ENCODE data around the gene HS6ST3. TPM values are rescaled to one million over a fixed set of nuclear protein-coding genes. Genes with fewer than 3 reads are reported as not detected.

HS6ST3 gene
- total and polyA plus RNA-seq, 9 of the 15 experiments (the other 6 are each of a cell fraction or from before 2014, with no cell fraction given) = not detected

DNA sequence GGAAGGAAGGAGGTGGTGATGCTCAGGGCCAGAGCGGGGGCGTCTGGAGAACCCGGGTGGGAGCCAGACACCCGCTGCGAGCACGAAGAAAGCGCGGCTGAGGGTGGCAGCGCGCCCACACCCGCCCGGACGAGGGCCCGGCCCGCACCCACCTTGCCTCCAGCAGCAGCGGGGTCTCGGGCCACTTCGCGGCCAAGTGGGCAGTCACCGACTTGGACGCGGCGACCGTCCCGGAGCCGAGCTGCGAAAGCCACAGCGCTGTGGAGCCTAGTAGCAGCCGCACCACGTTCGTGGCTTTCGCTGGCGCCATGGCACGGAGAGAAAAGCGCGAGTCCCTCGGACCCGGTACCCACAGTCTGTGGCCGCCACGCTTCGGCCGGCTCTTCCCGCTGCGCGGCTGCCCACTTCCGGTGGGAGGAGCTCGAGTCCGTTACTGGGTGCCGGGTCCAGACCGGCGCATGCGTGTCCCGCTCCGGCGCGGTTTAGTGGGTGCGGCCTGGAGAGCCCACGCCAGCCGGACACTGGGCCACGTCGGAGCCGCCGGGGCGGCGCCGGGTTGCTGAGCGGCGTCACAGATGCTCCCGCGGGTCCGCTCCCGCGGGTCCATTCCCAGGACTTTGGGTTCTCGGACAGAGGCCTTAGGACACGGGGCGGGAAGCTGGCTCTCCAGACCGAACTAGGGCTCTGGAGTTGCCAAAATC is 36.8 kb upstream of the HS6ST3 start, which contains the start of gene UGGT2 (continued):
- TF ChIP-seq, protein P1, sequence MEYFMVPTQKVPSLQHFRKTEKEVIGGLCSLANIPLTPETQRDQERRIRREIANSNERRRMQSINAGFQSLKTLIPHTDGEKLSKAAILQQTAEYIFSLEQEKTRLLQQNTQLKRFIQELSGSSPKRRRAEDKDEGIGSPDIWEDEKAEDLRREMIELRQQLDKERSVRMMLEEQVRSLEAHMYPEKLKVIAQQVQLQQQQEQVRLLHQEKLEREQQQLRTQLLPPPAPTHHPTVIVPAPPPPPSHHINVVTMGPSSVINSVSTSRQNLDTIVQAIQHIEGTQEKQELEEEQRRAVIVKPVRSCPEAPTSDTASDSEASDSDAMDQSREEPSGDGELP (CRISPR knock-in tag; IDR thresholded peaks at IDR 0.05; ENCODE audit: borderline replicate concordance) = peak; percentile 72; the same call in 1 of the 2 replicates
- TF ChIP-seq, protein P2, sequence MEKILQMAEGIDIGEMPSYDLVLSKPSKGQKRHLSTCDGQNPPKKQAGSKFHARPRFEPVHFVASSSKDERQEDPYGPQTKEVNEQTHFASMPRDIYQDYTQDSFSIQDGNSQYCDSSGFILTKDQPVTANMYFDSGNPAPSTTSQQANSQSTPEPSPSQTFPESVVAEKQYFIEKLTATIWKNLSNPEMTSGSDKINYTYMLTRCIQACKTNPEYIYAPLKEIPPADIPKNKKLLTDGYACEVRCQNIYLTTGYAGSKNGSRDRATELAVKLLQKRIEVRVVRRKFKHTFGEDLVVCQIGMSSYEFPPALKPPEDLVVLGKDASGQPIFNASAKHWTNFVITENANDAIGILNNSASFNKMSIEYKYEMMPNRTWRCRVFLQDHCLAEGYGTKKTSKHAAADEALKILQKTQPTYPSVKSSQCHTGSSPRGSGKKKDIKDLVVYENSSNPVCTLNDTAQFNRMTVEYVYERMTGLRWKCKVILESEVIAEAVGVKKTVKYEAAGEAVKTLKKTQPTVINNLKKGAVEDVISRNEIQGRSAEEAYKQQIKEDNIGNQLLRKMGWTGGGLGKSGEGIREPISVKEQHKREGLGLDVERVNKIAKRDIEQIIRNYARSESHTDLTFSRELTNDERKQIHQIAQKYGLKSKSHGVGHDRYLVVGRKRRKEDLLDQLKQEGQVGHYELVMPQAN (IDR thresholded peaks at IDR 0.05; ENCODE audit: borderline replicate concordance) = peak; percentile 67
- no peak for TF ChIP-seq SMAD2 (IDR thresholded peaks at IDR 0.05; ENCODE audit: low read depth, low read length)
- TF ChIP-seq ZFX (CRISPR knock-in tag; IDR thresholded peaks at IDR 0.05) = peak; percentile 90
- no peak for TF ChIP-seq CEBPG (CRISPR knock-in tag; IDR thresholded peaks at IDR 0.05)
- TF ChIP-seq CEBPG (tag; conservative IDR thresholded peaks at IDR 0.05 in 1 of 2, IDR thresholded peaks at IDR 0.05 in 1 of 2) = no peak
- peak; percentile 85 for TF ChIP-seq ETV1 (tag; conservative IDR thresholded peaks at IDR 0.05; ENCODE audit: low read depth)
- peak; percentile 80 for TF ChIP-seq ELF1 (tag; IDR thresholded peaks at IDR 0.05)
- peak in 2 of 3 experiments; percentile 61 to 62 for TF ChIP-seq YY1 (IDR thresholded peaks at IDR 0.05; ENCODE audit: borderline replicate concordance in 1 of 3, control insufficient read depth in 1 of 3, extremely low read depth in 1 of 3, insufficient read depth in 3 of 3, insufficient read length in 1 of 3, insufficient replicate concordance in 2 of 3, low read depth in 1 of 3, low read length in 2 of 3)
- peak; percentile 29 for TF ChIP-seq FIP1L1 (IDR thresholded peaks at IDR 0.05; ENCODE audit: low read depth, low read length, poor library complexity, severe bottlenecking)
